Heart right ventricle (tissue), 16 donors: ENCODE measurements around the gene FOXI3. TPM values are rescaled to one million over a fixed set of nuclear protein-coding genes. Genes with fewer than 3 reads are reported as not detected.
"Not testable (repeated sequence)": the region's sequence is repeated elsewhere in the genome, so short reads cannot be mapped to it uniquely, and the experiment has no call there.

Source experiments
- ATAC-seq, 8 donors: fragments of 200-7000 bp; cut with Tn5 transposase; one replicate each; pipeline ENCODE4 v1.9.1; 2020; ENCODE audit warnings: mild to moderate bottlenecking in 8 of 8, moderate library complexity in 8 of 8, moderate number of reproducible peaks in 1 of 8
- DNase-seq, 2 donors: peaks; one replicate each; pipeline ENCODE4 v3.0.0-alpha.2; 2020
- H3K27ac ChIP-seq, 10 donors: fragments of 200-600 bp; sonication (generic) in 2 of 10; one replicate each; pipeline versions ENCODE4 v1.5.0 to v1.8.0; 2020 to 2022; ENCODE audit warnings: mild to moderate bottlenecking in 3 of 10
- H3K27me3 ChIP-seq, 7 donors: fragments of 200-600 bp; one replicate each; pipeline ENCODE4 v1.8.0; 2021 to 2022; ENCODE audit warnings: mild to moderate bottlenecking in 2 of 7
- H3K36me3 ChIP-seq, 9 donors: fragments of 200-600 bp; sonication (generic) in 1 of 9; one replicate each; pipeline versions ENCODE4 v1.5.0 to v1.8.0; 2020 to 2022; ENCODE audit warnings: mild to moderate bottlenecking in 2 of 9
- H3K4me1 ChIP-seq, 9 donors: fragments of 200-600 bp; sonication (generic) in 1 of 9; one replicate each; pipeline versions ENCODE4 v1.5.0 to v1.8.0; 2020 to 2022; ENCODE audit warnings: mild to moderate bottlenecking in 4 of 9
- H3K4me3 ChIP-seq, 10 donors: fragments of 200-600 bp; sonication (generic) in 2 of 10; one replicate each; pipeline versions ENCODE4 v1.5.0 to v1.8.0; 2020 to 2022; ENCODE audit warnings: mild to moderate bottlenecking in 7 of 10, moderate library complexity in 2 of 10
- H3K9me3 ChIP-seq, 11 donors: fragments of 200-600 bp in 10 of 11; sonication (generic) in 2 of 11; one replicate each; pipeline versions ENCODE4 v1.5.0 to v1.8.0; 2013 to 2022; ENCODE audit warnings: mild to moderate bottlenecking in 2 of 11, control low read depth in 1 of 11, moderate library complexity in 1 of 11
- WGBS, 2 donors: extraction: QIAGEN DNeasy Blood & Tissue Kit; methylation state at CpG; one replicate each; pipeline ENCODE4 v1.1.7; 2013; ENCODE audit warnings: inconsistent platforms in 1 of 2; 5-methylcytosine and 5-hydroxymethylcytosine counted together
- intact Hi-C, 10 donors: fragments of 100-400 bp; cut with DNase I; formaldehyde crosslinking; loops; one replicate each; pipeline versions ENCODE4 v1.11.1 to v1.14.2; 2022
- polyA plus RNA-seq, 2 donors: library from polyadenylated mRNA; stranded (reverse); fragments of 200-250 nt; gene quantifications; one replicate each; pipeline ENCODE4 v1.2.3, GENCODE V29; 2013
- total RNA-seq, 10 donors: library from RNA; stranded (reverse); fragmentation: NEBNext Ultra II Directional in 3 of 10; extraction: Animal tissue kit (Norgen Biotek cat#: 25700) in 3 of 10; gene quantifications; one replicate each; pipeline versions ENCODE4 v1.2.1 to v1.2.4, GENCODE V29; 2021 to 2023
- TF ChIP-seq, protein P1 (sequence below), 9 donors: fragments of 200-600 bp; sonication (generic) in 2 of 9; IDR thresholded peaks; one replicate each; pipeline versions ENCODE4 v1.5.0 to v1.8.0; 2021 to 2022; ENCODE audit warnings: antibody characterized with exemption in 9 of 9, mild to moderate bottlenecking in 5 of 9, moderate library complexity in 1 of 9
- donor health status: Arrhythmogenic right ventricular cardiomyopathy.
- donor health status: ischemic (EF 13 %, LVEDD 7.1; RV severe dilation, severe dysfunction).
- donor health status: healthy with polysubstance abuse.
- donor health status: DM: no; HTN: yes; CAD: no.
- donor health status: DM: no; HTN: no; CAD: no.
- donor health status: ischemic (EF 25% LVEDD 6.9; RV normal size, moderate dysfunction).
- donor health status: ischemic (EF 25% LVEDD 5.7; RV mildly dilated, moderate dysfunction).
- donor health status: healthy.
- donor health status: DM: yes; HTN: yes; CAD: no.
- donor health status: Ischemic cardiomyopathy.
- donor health status: ischemic (EF 35%, LVEDD 5.7; RV mildly dilated, moderate dysfunction).
- donor health status: nonischemic (EF 11% LVEDD 7.7; RV severe dilation, severe dysfunction).
- donor health status: DM: yes; HTN: yes; CAD: no.
- donor health status: PGD.
- donor health status: ischemic (EF 29% LVEDD 5.4; RV normal size, mild dysfunction).
- donor health status: nonischemic (EF 23%, LVEDD 6.1; RV moderate dilation, normal function).

The FOXI3 gene
- total and polyA plus RNA-seq, 12 donors, result 0.08 TPM; not detected in 11

GRCh38 chr2:88442061-88442460 lies 10.4 kb downstream of the FOXI3 start:
- ATAC-seq (no peak), DNase-seq (no peak)
- H3K36me3 ChIP-seq, result no peaks in the 10 kb centered on the region
- H3K9me3 ChIP-seq, result no peaks in the 10 kb centered on the region
- H3K27ac ChIP-seq, result no peak overlapping the region
- 82 to 83% methylated on average over 5 of the region's 5 CpGs for WGBS, 2 donors
- TF ChIP-seq, protein P1, sequence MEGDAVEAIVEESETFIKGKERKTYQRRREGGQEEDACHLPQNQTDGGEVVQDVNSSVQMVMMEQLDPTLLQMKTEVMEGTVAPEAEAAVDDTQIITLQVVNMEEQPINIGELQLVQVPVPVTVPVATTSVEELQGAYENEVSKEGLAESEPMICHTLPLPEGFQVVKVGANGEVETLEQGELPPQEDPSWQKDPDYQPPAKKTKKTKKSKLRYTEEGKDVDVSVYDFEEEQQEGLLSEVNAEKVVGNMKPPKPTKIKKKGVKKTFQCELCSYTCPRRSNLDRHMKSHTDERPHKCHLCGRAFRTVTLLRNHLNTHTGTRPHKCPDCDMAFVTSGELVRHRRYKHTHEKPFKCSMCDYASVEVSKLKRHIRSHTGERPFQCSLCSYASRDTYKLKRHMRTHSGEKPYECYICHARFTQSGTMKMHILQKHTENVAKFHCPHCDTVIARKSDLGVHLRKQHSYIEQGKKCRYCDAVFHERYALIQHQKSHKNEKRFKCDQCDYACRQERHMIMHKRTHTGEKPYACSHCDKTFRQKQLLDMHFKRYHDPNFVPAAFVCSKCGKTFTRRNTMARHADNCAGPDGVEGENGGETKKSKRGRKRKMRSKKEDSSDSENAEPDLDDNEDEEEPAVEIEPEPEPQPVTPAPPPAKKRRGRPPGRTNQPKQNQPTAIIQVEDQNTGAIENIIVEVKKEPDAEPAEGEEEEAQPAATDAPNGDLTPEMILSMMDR (IDR thresholded peaks at IDR 0.05), result no peak
- H3K4me3 ChIP-seq, result no peak overlapping the region
- peaks cover 0 to 62% (median 41%) of the 10 kb centered on the region in 7 donors for H3K27me3 ChIP-seq
- no peaks in the 10 kb centered on the region for H3K4me1 ChIP-seq
- intact Hi-C loops, result no loop called here

- Histone ChIP-seq H3K9me3 (peaks cover 0 to 4% (median 0%) of the 10 kb centered on the region in 11 donors), H3K27me3 (peaks cover 0 to 38% (median 11%) of the 10 kb centered on the region in 7 donors), H3K4me1 (no peaks in the 10 kb centered on the region), H3K27ac (no peak overlapping the region), H3K36me3 (no peaks in the 10 kb centered on the region), H3K4me3 (no peak overlapping the region)
- DNase-seq (no peak), ATAC-seq (no peak)
- 80 to 82% methylated on average over 4 of the region's 4 CpGs for WGBS, 2 donors
- TF ChIP-seq, protein P1 (IDR thresholded peaks at IDR 0.05), result no peak
- intact Hi-C loops, result no loop called here
These were observed 15.5 kb downstream of the FOXI3 start for GRCh38 chr2:88437010-88437409.

- Histone ChIP-seq H3K36me3 (no peaks in the 10 kb centered on the region), H3K27me3 (no peaks in the 10 kb centered on the region), H3K4me1 (no peaks in the 10 kb centered on the region), H3K9me3 (peaks cover 0 to 4% (median 0%) of the 10 kb centered on the region in 11 donors), H3K27ac (no peak overlapping the region), H3K4me3 (no peak overlapping the region)
- TF ChIP-seq, protein P1 (IDR thresholded peaks at IDR 0.05), result no peak
- intact Hi-C loops, result no loop called here
- WGBS, 2 donors, result 69 to 78% methylated on average over 7 of the region's 7 CpGs
- DNase-seq (no peak), ATAC-seq (no peak)
These were observed 22.6 kb downstream of the FOXI3 start for GRCh38 chr2:88429929-88430328.

- no peaks in the 10 kb centered on the region for H3K9me3 ChIP-seq
- no peak for ATAC-seq
- peaks cover 0 to 22% (median 0%) of the 10 kb centered on the region in 7 donors for H3K27me3 ChIP-seq
- 62 to 75% methylated on average over 2 of the region's 2 CpGs for WGBS, 2 donors
- H3K4me1 ChIP-seq, result no peaks in the 10 kb centered on the region
- H3K27ac ChIP-seq, result no peak overlapping the region
- TF ChIP-seq, protein P1 (IDR thresholded peaks at IDR 0.05), result no peak
- no peak for DNase-seq
- no peak overlapping the region for H3K4me3 ChIP-seq
- intact Hi-C loops, result no loop called here
- H3K36me3 ChIP-seq, result no peaks in the 10 kb centered on the region
These were observed 28.8 kb downstream of the FOXI3 start for GRCh38 chr2:88423733-88424132.

DNA sequence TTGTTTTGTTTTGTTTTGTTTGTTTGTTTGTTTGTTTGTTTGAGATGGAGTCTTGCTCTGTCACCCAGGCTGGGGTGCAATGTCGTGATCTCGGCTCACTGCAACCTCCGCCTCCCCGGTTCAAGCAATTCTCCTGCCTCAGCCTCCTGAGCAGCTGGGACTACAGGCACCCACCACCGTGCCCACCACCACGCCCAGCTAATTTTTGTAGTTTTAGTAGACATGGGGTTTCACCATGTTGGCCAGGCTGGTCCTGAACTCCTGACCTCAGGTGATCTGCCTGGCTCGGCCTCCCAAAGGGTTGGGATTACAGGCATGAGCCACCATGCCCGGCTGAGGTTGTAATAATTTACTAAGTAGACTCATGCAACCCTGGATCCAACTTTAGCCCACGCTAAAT lies 33.4 kb downstream of the FOXI3 start:
- H3K27ac ChIP-seq, H3K4me1 ChIP-seq, H3K36me3 ChIP-seq, ATAC-seq, H3K9me3 ChIP-seq, intact Hi-C loops, H3K4me3 ChIP-seq, DNase-seq: not testable (repeated sequence)
- peaks cover 0 to 53% (median 11%) of the 10 kb centered on the region in 7 donors for H3K27me3 ChIP-seq
- WGBS, 2 donors, result 81 to 83% methylated on average over 9 of the region's 9 CpGs
